HG03139 (cell line): Measurements from ENCODE around the gene HINT3.
"Not testable (repeated sequence)": the region's sequence is repeated elsewhere in the genome, so short reads cannot be mapped to it uniquely, and the experiment has no call there.

Source experiments
- ATAC-seq: cut with Tn5 transposase; IDR thresholded peaks from one replicate; pipeline ENCODE4 v1.9.1; 2021; ENCODE audit not compliant: unreplicated experiment

Gene HINT3

GRCh38 chr6:125956506-125957390 lies at the start of gene HINT3:
Gene HINT3, plus strand, starts transcription at chr6:125956770. Its CDS starts 208 bp downstream, at chr6:125956978.
- peak; percentile 93 for ATAC-seq

GRCh38 chr6:125910527-125910926 lies 46.0 kb upstream of the HINT3 start:
- peak; percentile 98 for ATAC-seq

- not testable (repeated sequence) for ATAC-seq
These were observed 45.5 kb upstream of the HINT3 start for GRCh38 chr6:125911051-125911451.

- not testable (repeated sequence) for ATAC-seq
These were observed 44.1 kb upstream of the HINT3 start for GRCh38 chr6:125912430-125912829.

- ATAC-seq: no peak
These were observed 43.4 kb upstream of the HINT3 start for GRCh38 chr6:125913145-125913544.

GRCh38 chr6:125913864-125914351 lies 42.7 kb upstream of the HINT3 start:
- no peak for ATAC-seq

- no peak for ATAC-seq
These were observed 38.3 kb upstream of the HINT3 start for GRCh38 chr6:125918230-125918629.

- ATAC-seq: peak; percentile 96
These were observed 37.6 kb upstream of the HINT3 start for GRCh38 chr6:125918681-125919566.

GRCh38 chr6:125919618-125920017 lies 37.0 kb upstream of the HINT3 start:
- ATAC-seq: no peak

- ATAC-seq: no peak
These were observed 34.2 kb upstream of the HINT3 start for GRCh38 chr6:125922322-125922860.

GRCh38 chr6:125923366-125923877 lies 33.1 kb upstream of the HINT3 start:
- no peak for ATAC-seq

- no peak for ATAC-seq
These were observed 32.4 kb upstream of the HINT3 start for GRCh38 chr6:125924169-125924568.

- ATAC-seq: no peak
These were observed 31.7 kb upstream of the HINT3 start for GRCh38 chr6:125924697-125925358.

GRCh38 chr6:125926711-125927110 lies 29.9 kb upstream of the HINT3 start:
- no peak for ATAC-seq

- no peak for ATAC-seq
These were observed 28.8 kb upstream of the HINT3 start for GRCh38 chr6:125927761-125928160.

- no peak for ATAC-seq
These were observed 25.7 kb upstream of the HINT3 start for GRCh38 chr6:125930765-125931418.

- peak; percentile 68 for ATAC-seq
These were observed 24.7 kb upstream of the HINT3 start for GRCh38 chr6:125931733-125932450.

GRCh38 chr6:125932451-125932795 lies 24.1 kb upstream of the HINT3 start:
- ATAC-seq: peak; percentile 18

GRCh38 chr6:125935520-125935919 lies 21.1 kb upstream of the HINT3 start:
- not testable (repeated sequence) for ATAC-seq
